ENCODE data around the gene GRM3. TPM values are rescaled to one million over a fixed set of nuclear protein-coding genes. Genes with fewer than 3 reads are reported as not detected.

GRM3 gene
- polyA plus RNA-seq, 1 experiment, result not detected

DNA sequence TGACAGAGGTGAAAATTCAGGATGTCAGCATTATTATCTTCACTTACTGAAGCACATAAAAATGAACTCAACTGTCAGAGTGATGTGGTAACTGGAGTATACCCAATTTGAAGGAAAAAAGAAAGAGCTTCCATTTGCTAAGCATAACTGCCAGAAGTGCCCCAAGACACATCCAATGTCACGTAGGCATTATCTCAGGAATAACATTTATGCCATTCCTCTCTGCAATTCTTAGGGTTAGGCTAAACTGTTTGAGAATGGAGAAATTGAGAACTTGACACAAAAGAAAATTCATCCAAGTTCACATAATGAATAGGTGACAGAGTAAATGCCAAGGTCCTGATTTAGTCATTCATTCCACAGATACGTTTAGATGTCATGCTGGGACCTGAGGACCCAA lies 148.6 kb downstream of the GRM3 start:
- POLR2A ChIA-PET, result no interaction called here
- no peaks in the 10 kb centered on the region; the same call in 1 of the 2 replicates for H3K9me3 ChIP-seq (ENCODE audit: control insufficient read depth, insufficient read depth, low read length)
- no peaks in the 10 kb centered on the region for H3K27me3 ChIP-seq (ENCODE audit: control insufficient read depth, insufficient read depth, low read length)
- DNase-seq (ENCODE audit: low read depth, low spot score), result no peak
- H3K27ac ChIP-seq (ENCODE audit: low read depth, low read length), result no peak overlapping the region
- CTCF ChIA-PET, result interaction anchor here (0.6 kb wide), 1 partner anchor 20 kb away, joined by 4 read pairs; no protein-coding TSS in a partner anchor
- TF ChIP-seq, protein P1, sequence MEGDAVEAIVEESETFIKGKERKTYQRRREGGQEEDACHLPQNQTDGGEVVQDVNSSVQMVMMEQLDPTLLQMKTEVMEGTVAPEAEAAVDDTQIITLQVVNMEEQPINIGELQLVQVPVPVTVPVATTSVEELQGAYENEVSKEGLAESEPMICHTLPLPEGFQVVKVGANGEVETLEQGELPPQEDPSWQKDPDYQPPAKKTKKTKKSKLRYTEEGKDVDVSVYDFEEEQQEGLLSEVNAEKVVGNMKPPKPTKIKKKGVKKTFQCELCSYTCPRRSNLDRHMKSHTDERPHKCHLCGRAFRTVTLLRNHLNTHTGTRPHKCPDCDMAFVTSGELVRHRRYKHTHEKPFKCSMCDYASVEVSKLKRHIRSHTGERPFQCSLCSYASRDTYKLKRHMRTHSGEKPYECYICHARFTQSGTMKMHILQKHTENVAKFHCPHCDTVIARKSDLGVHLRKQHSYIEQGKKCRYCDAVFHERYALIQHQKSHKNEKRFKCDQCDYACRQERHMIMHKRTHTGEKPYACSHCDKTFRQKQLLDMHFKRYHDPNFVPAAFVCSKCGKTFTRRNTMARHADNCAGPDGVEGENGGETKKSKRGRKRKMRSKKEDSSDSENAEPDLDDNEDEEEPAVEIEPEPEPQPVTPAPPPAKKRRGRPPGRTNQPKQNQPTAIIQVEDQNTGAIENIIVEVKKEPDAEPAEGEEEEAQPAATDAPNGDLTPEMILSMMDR (IDR thresholded peaks at IDR 0.05; ENCODE audit: low read depth, low read length), result no peak
- H3K4me3 ChIP-seq (ENCODE audit: low read depth, low read length), result no peak overlapping the region

DNA sequence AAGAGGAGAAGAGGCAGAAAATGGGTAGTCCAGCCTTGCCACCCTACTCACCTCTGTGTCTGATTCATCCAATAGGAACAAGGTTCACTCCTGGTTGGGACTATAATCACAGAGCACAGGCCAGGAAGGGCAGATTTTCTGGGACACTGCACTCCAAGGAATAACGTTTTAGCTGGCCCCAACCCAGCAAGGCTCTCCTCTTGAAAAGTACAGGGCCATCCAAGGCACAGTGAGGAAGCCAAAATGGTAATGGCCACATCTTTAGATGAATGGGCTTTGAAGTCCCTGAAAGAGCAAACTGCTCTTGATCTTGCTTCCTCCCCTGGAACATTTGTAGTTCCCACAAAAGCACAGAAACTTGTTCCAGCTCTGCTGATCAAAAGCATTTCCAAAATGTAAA lies 149.4 kb downstream of the GRM3 start:
- TF ChIP-seq, protein P1 (IDR thresholded peaks at IDR 0.05; ENCODE audit: low read depth, low read length), result no peak
- CTCF ChIA-PET, result no interaction called here
- no peak for DNase-seq (ENCODE audit: low read depth, low spot score)
- Histone ChIP-seq H3K27me3 (ENCODE audit: control insufficient read depth, insufficient read depth, low read length) (no peaks in the 10 kb centered on the region), H3K4me3 (ENCODE audit: low read depth, low read length) (no peak overlapping the region), H3K27ac (ENCODE audit: low read depth, low read length) (no peak overlapping the region), H3K9me3 (ENCODE audit: control insufficient read depth, insufficient read depth, low read length) (peaks cover 6% of the 10 kb centered on the region; the same call in 1 of the 2 replicates)
- POLR2A ChIA-PET, result no interaction called here

DNA sequence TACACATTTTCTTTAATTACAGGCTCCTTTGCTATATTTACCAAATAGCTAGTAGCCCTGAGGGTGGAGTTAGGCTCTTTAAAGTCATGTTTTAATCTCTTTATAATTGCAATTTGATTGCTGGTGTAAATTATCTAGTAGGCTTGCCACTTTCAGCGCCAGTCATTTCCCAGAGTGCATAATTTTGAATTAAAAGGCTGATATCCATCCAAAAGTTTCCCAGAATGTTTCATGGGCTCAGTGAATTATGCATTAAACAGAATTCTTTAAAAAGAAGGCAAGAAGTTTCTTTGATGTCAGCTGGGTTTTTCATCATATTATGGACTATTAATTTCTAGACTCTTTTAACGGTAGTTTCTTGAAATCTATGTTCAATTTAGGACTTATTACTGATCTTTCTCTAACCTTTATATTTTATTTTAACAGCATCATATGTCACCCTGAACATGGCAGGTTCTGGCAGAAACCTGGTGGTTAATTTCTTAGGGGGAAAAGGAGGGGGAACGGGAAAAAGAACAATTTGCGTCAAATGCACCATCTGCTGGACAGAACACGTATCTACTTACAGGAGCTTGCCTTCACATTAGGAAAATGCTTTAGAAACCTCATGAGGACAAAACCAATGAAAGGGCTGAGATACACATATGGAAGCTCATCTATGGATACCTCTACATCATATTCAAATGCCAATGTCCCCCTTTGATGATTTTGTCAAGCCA lies 171.1 kb downstream of the GRM3 start:
- TF ChIP-seq, protein P1 (IDR thresholded peaks at IDR 0.05; ENCODE audit: low read depth, low read length), result peak; percentile 28; the same call in 1 of the 2 replicates
- no peak overlapping the region for H3K27ac ChIP-seq (ENCODE audit: low read depth, low read length)
- H3K9me3 ChIP-seq (ENCODE audit: control insufficient read depth, insufficient read depth, low read length), result no peaks in the 10 kb centered on the region
- POLR2A ChIA-PET, result no interaction called here
- no peaks in the 10 kb centered on the region for H3K27me3 ChIP-seq (ENCODE audit: control insufficient read depth, insufficient read depth, low read length)
- no peak overlapping the region for H3K4me3 ChIP-seq (ENCODE audit: low read depth, low read length)
- DNase-seq (ENCODE audit: low read depth, low spot score), result no peak
- CTCF ChIA-PET, result interaction anchor here (1.4 kb wide), 1 partner anchor 925 kb away, joined by 4 read pairs; no protein-coding TSS in a partner anchor

DNA sequence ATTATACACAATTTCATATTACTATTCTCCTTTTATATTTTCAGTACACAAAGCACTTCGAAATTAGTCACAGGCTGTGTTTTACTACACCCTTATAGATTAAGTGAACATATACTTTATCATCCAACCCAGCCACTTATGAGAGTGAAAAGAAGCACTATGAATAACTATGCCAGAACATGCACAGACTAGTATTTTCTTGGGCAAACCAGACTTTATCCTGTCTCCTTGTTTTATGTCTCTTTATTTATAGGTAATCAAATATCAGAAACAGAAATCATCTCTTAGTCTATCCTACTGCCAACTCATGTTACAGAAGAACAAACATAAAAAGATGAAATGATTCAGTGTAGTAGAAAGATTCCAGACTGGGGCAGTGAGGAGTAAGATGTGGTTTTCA lies 171.8 kb downstream of the GRM3 start:
- Histone ChIP-seq H3K9me3 (ENCODE audit: control insufficient read depth, insufficient read depth, low read length) (no peaks in the 10 kb centered on the region), H3K4me3 (ENCODE audit: low read depth, low read length) (no peak overlapping the region), H3K27ac (ENCODE audit: low read depth, low read length) (no peak overlapping the region), H3K27me3 (ENCODE audit: control insufficient read depth, insufficient read depth, low read length) (no peaks in the 10 kb centered on the region)
- TF ChIP-seq, protein P1 (IDR thresholded peaks at IDR 0.05; ENCODE audit: low read depth, low read length), result no peak
- DNase-seq (ENCODE audit: low read depth, low spot score), result no peak
- POLR2A ChIA-PET, result no interaction called here
- CTCF ChIA-PET, result interaction anchor here (1.4 kb wide), 1 partner anchor 925 kb away, joined by 4 read pairs; no protein-coding TSS in a partner anchor

DNA sequence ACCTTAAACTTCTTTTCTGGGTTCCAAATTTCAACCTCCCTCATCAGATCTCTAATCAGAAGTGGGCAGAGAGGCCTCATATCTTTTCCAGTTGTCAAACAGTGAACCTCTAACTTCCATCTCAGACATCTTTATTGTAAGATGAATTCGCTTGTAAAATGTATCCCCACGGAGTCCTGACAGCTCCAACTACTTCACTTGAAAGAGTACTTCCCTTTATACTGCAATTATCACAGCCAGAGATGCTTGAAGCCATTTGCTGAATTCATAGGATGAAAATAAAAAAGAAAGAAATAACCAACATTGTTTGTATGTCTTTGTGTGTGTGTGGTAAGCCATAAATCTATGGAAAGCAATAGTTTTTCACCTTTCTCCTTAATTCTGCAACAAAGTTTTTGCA lies 175.2 kb downstream of the GRM3 start:
- Histone ChIP-seq H3K4me3 (ENCODE audit: low read depth, low read length) (no peak overlapping the region), H3K27me3 (ENCODE audit: control insufficient read depth, insufficient read depth, low read length) (no peaks in the 10 kb centered on the region), H3K9me3 (ENCODE audit: control insufficient read depth, insufficient read depth, low read length) (no peaks in the 10 kb centered on the region), H3K27ac (ENCODE audit: low read depth, low read length) (no peak overlapping the region)
- TF ChIP-seq, protein P1 (IDR thresholded peaks at IDR 0.05; ENCODE audit: low read depth, low read length), result no peak
- ChIA-PET CTCF (no interaction called here), POLR2A (no interaction called here)
- no peak for DNase-seq (ENCODE audit: low read depth, low spot score)
